Stimulated activated CD8-positive, alpha-beta memory T cell treated with anti-CD3 and anti-CD28 coated beads, Interleukin-7, amount 100 ng/mL, for 24 hours (primary cell): Measurements from ENCODE around the gene ACER1.
"Not testable (repeated sequence)": the region's sequence is repeated elsewhere in the genome, so short reads cannot be mapped to it uniquely, and the experiment has no call there.

Source experiments
- DNase-seq: peaks from one replicate; pipeline ENCODE4 v3.0.0-alpha.2; 2020; ENCODE audit warnings: low read depth

ACER1 gene

GRCh38 chr19:6333439-6333838 is at the start of gene ACER1:
TSS of gene ACER1 (minus strand) at chr19:6333612. CDS start at chr19:6333551, 61 bp downstream.
- DNase-seq, result no peak

- no peak for DNase-seq
Observed at GRCh38 chr19:6383188-6383587, 49.8 kb upstream of the ACER1 start.

- no peak for DNase-seq
Observed at GRCh38 chr19:6381030-6381750, 47.8 kb upstream of the ACER1 start.

- DNase-seq, result no peak
Observed at GRCh38 chr19:6379744-6380143, 46.3 kb upstream of the ACER1 start.

- DNase-seq, result no peak
Observed at GRCh38 chr19:6378486-6378885, 45.1 kb upstream of the ACER1 start.

- DNase-seq, result no peak
Observed at GRCh38 chr19:6378041-6378440, 44.6 kb upstream of the ACER1 start.

GRCh38 chr19:6376512-6377190 is 43.2 kb upstream of the ACER1 start:
- DNase-seq, result no peak

GRCh38 chr19:6375411-6376010 is 42.1 kb upstream of the ACER1 start, which contains the start of gene PSPN:
TSS of gene PSPN (minus strand) at chr19:6375933. CDS start at chr19:6375849, 84 bp downstream.
- DNase-seq, result no peak

GRCh38 chr19:6374711-6375410 is 41.4 kb upstream of the ACER1 start:
- no peak for DNase-seq

- no peak for DNase-seq
Observed at GRCh38 chr19:6374161-6374709, 40.8 kb upstream of the ACER1 start.

GRCh38 chr19:6373813-6374108 is 40.3 kb upstream of the ACER1 start:
- DNase-seq, result no peak

- peak; percentile 98 for DNase-seq
Observed at GRCh38 chr19:6373096-6373812, 39.8 kb upstream of the ACER1 start.

GRCh38 chr19:6372594-6373095 is 39.2 kb upstream of the ACER1 start, which contains the start of gene ALKBH7:
TSS of gene ALKBH7 (plus strand) at chr19:6372794. CDS start at chr19:6372821, 27 bp downstream.
- DNase-seq, result peak; percentile 87

- DNase-seq, result no peak
Observed at GRCh38 chr19:6364353-6364752, 30.9 kb upstream of the ACER1 start.

- no peak for DNase-seq
Observed at GRCh38 chr19:6362351-6362801, 29.0 kb upstream of the ACER1 start.

GRCh38 chr19:6362027-6362350 is 28.6 kb upstream of the ACER1 start:
- no peak for DNase-seq

- DNase-seq, result not testable (repeated sequence)
Observed at GRCh38 chr19:6360857-6361216, 27.4 kb upstream of the ACER1 start.

GRCh38 chr19:6360445-6360844 is 27.0 kb upstream of the ACER1 start:
- DNase-seq, result not testable (repeated sequence)

GRCh38 chr19:6359568-6360341 is 26.3 kb upstream of the ACER1 start:
- no peak for DNase-seq

- no peak for DNase-seq
Observed at GRCh38 chr19:6358003-6358402, 24.6 kb upstream of the ACER1 start.

- no peak for DNase-seq
Observed at GRCh38 chr19:6357174-6357573, 23.8 kb upstream of the ACER1 start.
